DMS114 treated with DMSO at 0.1 percent for 48 hours (cell line): ENCODE data around the gene TMEM97.
A peak's percentile ranks its signal among the peaks of the same experiment; 100 is the strongest.

Experiments
- DNase-seq: peaks from one replicate; lab custom pipeline; 2025; ENCODE audit not compliant: unreplicated experiment; lab: John Stamatoyannopoulos, UW

Gene TMEM97

GRCh38 chr17:28315846-28316705, 2.9 kb upstream of the TMEM97 start:
- no peak for DNase-seq

- no peak for DNase-seq
Observed at GRCh38 chr17:28317099-28317965, 1.7 kb upstream of the TMEM97 start.

- DNase-seq, result no peak
Observed at GRCh38 chr17:28317966-28318758, 838 bp upstream of the TMEM97 start.

- DNase-seq, result no peak
Observed at GRCh38 chr17:28319598-28319935, 567 bp downstream of the TMEM97 start.

GRCh38 chr17:28320215-28321061, 1.4 kb downstream of the TMEM97 start:
- DNase-seq, result no peak

GRCh38 chr17:28324267-28324745, 5.3 kb downstream of the TMEM97 start:
- DNase-seq, result no peak

GRCh38 chr17:28324781-28325180, 5.8 kb downstream of the TMEM97 start:
- no peak for DNase-seq

GRCh38 chr17:28325211-28325610, 6.2 kb downstream of the TMEM97 start:
- DNase-seq, result no peak

GRCh38 chr17:28326114-28326513, 7.1 kb downstream of the TMEM97 start:
- DNase-seq, result no peak

GRCh38 chr17:28327031-28327607, 8.1 kb downstream of the TMEM97 start:
- DNase-seq, result no peak

- DNase-seq, result peak; percentile 45
Observed at GRCh38 chr17:28327709-28328108, 8.7 kb downstream of the TMEM97 start.

GRCh38 chr17:28328325-28328724, 9.3 kb downstream of the TMEM97 start:
- no peak for DNase-seq

- DNase-seq, result no peak
Observed at GRCh38 chr17:28330671-28331070, 11.7 kb downstream of the TMEM97 start.

GRCh38 chr17:28331891-28332420, 13.0 kb downstream of the TMEM97 start:
- DNase-seq, result no peak

- DNase-seq, result no peak
Observed at GRCh38 chr17:28333083-28333746, 14.2 kb downstream of the TMEM97 start.

GRCh38 chr17:28334171-28334570, 15.2 kb downstream of the TMEM97 start:
- DNase-seq, result no peak

- no peak for DNase-seq
Observed at GRCh38 chr17:28334666-28335200, 15.7 kb downstream of the TMEM97 start.

GRCh38 chr17:28335201-28335958, 16.4 kb downstream of the TMEM97 start, which contains the start of the genes IFT20 and TNFAIP1:
IFT20 (minus strand) TSS chr17:28335472; CDS start chr17:28331985, 3,487 bp downstream.
TNFAIP1 (plus strand) TSS chr17:28335761; CDS start chr17:28339522, 3,761 bp downstream.
- DNase-seq, result peak; percentile 97
